Smooth muscle cell of the brain vasculature (primary cell): ENCODE data around the gene PGM5.
"Not testable (repeated sequence)": the region's sequence is repeated elsewhere in the genome, so short reads cannot be mapped to it uniquely, and the experiment has no call there.

Experiments used
- DNase-seq: peaks from one replicate; pipeline ENCODE4 v3.0.0-alpha.2; 2012; ENCODE audit warnings: low read depth, low spot score

Gene PGM5

GRCh38 chr9:68377723-68378122, 21.3 kb downstream of the PGM5 start:
- not testable (repeated sequence) for DNase-seq

GRCh38 chr9:68383894-68384293, 27.5 kb downstream of the PGM5 start:
- not testable (repeated sequence) for DNase-seq

GRCh38 chr9:68389558-68389957, 33.1 kb downstream of the PGM5 start:
- not testable (repeated sequence) for DNase-seq

- not testable (repeated sequence) for DNase-seq
Measured at GRCh38 chr9:68390737-68391136, 34.3 kb downstream of the PGM5 start.

- not testable (repeated sequence) for DNase-seq
Measured at GRCh38 chr9:68396411-68397094, 40.1 kb downstream of the PGM5 start.

- DNase-seq = not testable (repeated sequence)
Measured at GRCh38 chr9:68397095-68397423, 40.6 kb downstream of the PGM5 start.

- not testable (repeated sequence) for DNase-seq
Measured at GRCh38 chr9:68397796-68398195, 41.4 kb downstream of the PGM5 start.

- DNase-seq = not testable (repeated sequence)
Measured at GRCh38 chr9:68398324-68398723, 41.9 kb downstream of the PGM5 start.

- DNase-seq = not testable (repeated sequence)
Measured at GRCh38 chr9:68404421-68405185, 48.2 kb downstream of the PGM5 start.

- not testable (repeated sequence) for DNase-seq
Measured at GRCh38 chr9:68411865-68412264, 55.5 kb downstream of the PGM5 start.

GRCh38 chr9:68412754-68413153, 56.3 kb downstream of the PGM5 start:
- not testable (repeated sequence) for DNase-seq

- not testable (repeated sequence) for DNase-seq
Measured at GRCh38 chr9:68415065-68415464, 58.7 kb downstream of the PGM5 start.

GRCh38 chr9:68416936-68417564, 60.6 kb downstream of the PGM5 start:
- DNase-seq = no peak

GRCh38 chr9:68417762-68418161, 61.4 kb downstream of the PGM5 start:
- DNase-seq = no peak

GRCh38 chr9:68418259-68418845, 61.9 kb downstream of the PGM5 start:
- no peak for DNase-seq

GRCh38 chr9:68419901-68420300, 63.5 kb downstream of the PGM5 start:
- no peak for DNase-seq

GRCh38 chr9:68426755-68427154, 70.3 kb downstream of the PGM5 start:
- no peak for DNase-seq

GRCh38 chr9:68427216-68427977, 71.0 kb downstream of the PGM5 start:
- no peak for DNase-seq

GRCh38 chr9:68428481-68428880, 72.1 kb downstream of the PGM5 start:
- DNase-seq = no peak

GRCh38 chr9:68429631-68430030, 73.2 kb downstream of the PGM5 start:
- DNase-seq = no peak

- DNase-seq = no peak
Measured at GRCh38 chr9:68431307-68431706, 74.9 kb downstream of the PGM5 start.
